Uterus (tissue), 4 donors: ENCODE results near the gene GTPBP2. TPM values are rescaled to one million over a fixed set of nuclear protein-coding genes. Genes with fewer than 3 reads are reported as not detected.

Experiments used
- DNase-seq, 2 donors: peaks; one replicate each; pipeline ENCODE4 v3.0.0-alpha.2; 2019 to 2020
- H3K27ac ChIP-seq, 2 donors: fragments of 200-600 bp; sonication (generic); 1 replicate in 1 of 2; 2 replicates in 1 of 2; pipeline ENCODE4 v1.5.1; 2016 to 2018
- H3K27me3 ChIP-seq, 2 donors: fragments of 200-600 bp; sonication (generic); one replicate each; pipeline ENCODE4 v1.5.1; 2018 to 2019; ENCODE audit warnings: control low read depth in 1 of 2
- H3K36me3 ChIP-seq, 2 donors: fragments of 200-600 bp; sonication (generic); one replicate each; pipeline ENCODE4 v1.5.1; 2019; ENCODE audit warnings: control low read depth in 1 of 2
- H3K4me1 ChIP-seq, 2 donors: fragments of 200-600 bp; sonication (generic); one replicate each; pipeline ENCODE4 v1.5.1; 2018 to 2019; ENCODE audit warnings: control low read depth in 1 of 2
- H3K4me3 ChIP-seq, 2 donors: fragments of 200-600 bp; sonication (generic); 1 replicate in 1 of 2; 2 replicates in 1 of 2; pipeline ENCODE4 v1.5.1; 2018 to 2019; ENCODE audit warnings: mild to moderate bottlenecking in 1 of 2
- H3K9me3 ChIP-seq, 2 donors: fragments of 200-600 bp; sonication (generic); one replicate each; pipeline ENCODE4 v1.5.1; 2019; ENCODE audit warnings: control low read depth in 1 of 2
- POLR2A ChIP-seq, 2 donors: fragments of 450-650 bp; IDR thresholded peaks; one replicate each; pipeline ENCODE4 v1.6.1; 2016; ENCODE audit warnings: antibody characterized with exemption in 2 of 2, mild to moderate bottlenecking in 1 of 2, moderate library complexity in 1 of 2
- intact Hi-C: fragments of 100-400 bp; cut with DNase I; formaldehyde crosslinking; loops from one replicate; pipeline ENCODE4 v1.15.1; 2023; ENCODE audit warnings: low total_unique reads
- total RNA-seq, 4 donors: library from RNA; depleted of rRNA in 3 of 4; stranded (reverse); fragments of >200 nt in 3 of 4; gene quantifications; one replicate each; pipeline versions ENCODE4 v1.1.0 to v1.2.4, GENCODE V29; 2014 to 2023
- TF ChIP-seq, protein P1 (sequence below), 4 experiments: fragments of 200-600 bp in 2 of 4; fragments of 450-650 bp in 2 of 4; sonication (generic) in 2 of 4; IDR thresholded peaks; one replicate each; pipeline ENCODE4 v1.5.1; 2016 to 2019; ENCODE audit warnings: antibody characterized with exemption in 4 of 4, mild to moderate bottlenecking in 2 of 4, moderate library complexity in 1 of 4
- donor health status: DM: yes; HTN: yes; CAD: no.

Gene GTPBP2
- total RNA-seq, 4 donors from 2014 or later = 17.9 to 67.6 (median 40.2) TPM

DNA sequence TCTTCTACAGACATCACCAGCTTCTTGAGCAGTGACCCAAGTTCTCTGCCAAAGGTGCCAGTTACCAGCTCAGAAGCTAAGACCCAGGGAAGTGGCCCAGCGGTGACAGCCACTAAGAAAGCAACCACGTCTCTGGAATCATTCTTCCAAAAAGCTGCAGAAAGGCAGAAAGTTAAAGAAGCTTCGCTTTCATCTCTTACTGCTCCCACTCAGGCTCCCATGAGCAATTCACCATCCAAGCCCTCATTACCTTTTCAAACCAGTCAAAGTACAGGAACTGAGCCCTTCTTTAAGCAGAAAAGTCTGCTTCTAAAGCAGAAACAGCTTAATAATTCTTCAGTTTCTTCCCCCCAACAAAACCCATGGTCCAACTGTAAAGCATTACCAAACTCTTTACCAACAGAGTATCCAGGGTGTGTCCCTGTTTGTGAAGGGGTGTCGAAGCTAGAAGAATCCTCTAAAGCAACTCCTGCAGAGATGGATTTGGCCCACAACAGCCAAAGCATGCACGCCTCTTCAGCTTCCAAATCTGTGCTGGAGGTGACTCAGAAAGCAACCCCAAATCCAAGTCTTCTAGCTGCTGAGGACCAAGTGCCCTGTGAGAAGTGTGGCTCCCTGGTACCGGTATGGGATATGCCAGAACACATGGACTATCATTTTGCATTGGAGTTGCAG, 15.2 kb downstream of the GTPBP2 start:
- DNase-seq = no peak
- H3K4me1 ChIP-seq = no peaks in the 10 kb centered on the region
- H3K9me3 ChIP-seq = no peaks in the 10 kb centered on the region
- no peak overlapping the region for H3K4me3 ChIP-seq
- H3K27me3 ChIP-seq = no peaks in the 10 kb centered on the region
- no peak for TF ChIP-seq POLR2A (IDR thresholded peaks at IDR 0.05)
- TF ChIP-seq, protein P1, sequence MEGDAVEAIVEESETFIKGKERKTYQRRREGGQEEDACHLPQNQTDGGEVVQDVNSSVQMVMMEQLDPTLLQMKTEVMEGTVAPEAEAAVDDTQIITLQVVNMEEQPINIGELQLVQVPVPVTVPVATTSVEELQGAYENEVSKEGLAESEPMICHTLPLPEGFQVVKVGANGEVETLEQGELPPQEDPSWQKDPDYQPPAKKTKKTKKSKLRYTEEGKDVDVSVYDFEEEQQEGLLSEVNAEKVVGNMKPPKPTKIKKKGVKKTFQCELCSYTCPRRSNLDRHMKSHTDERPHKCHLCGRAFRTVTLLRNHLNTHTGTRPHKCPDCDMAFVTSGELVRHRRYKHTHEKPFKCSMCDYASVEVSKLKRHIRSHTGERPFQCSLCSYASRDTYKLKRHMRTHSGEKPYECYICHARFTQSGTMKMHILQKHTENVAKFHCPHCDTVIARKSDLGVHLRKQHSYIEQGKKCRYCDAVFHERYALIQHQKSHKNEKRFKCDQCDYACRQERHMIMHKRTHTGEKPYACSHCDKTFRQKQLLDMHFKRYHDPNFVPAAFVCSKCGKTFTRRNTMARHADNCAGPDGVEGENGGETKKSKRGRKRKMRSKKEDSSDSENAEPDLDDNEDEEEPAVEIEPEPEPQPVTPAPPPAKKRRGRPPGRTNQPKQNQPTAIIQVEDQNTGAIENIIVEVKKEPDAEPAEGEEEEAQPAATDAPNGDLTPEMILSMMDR (IDR thresholded peaks at IDR 0.05) = no peak
- intact Hi-C loops = no loop called here
- H3K36me3 ChIP-seq = no peaks in the 10 kb centered on the region
- no peak overlapping the region for H3K27ac ChIP-seq

DNA sequence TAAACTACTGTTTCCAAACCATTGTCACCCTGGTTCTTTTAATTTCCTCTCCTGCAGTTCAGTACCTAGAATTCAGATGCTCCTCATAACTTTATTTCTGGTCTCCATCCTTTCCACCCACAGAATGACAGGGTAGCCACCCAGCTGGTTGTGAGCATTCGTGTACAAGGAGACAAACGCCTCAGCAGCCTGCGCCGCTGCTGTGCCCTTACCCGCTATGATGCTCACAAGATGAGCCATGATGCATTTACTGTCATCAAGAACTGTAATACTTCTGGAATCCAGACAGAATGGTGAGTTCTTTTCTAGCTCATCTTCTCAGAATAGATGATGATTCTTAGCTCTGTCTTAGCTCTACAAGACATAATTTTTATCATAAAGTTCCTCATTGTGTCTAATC, 18.6 kb downstream of the GTPBP2 start:
- Histone ChIP-seq H3K4me1 (no peaks in the 10 kb centered on the region), H3K36me3 (no peaks in the 10 kb centered on the region), H3K27me3 (no peaks in the 10 kb centered on the region), H3K4me3 (no peak overlapping the region), H3K9me3 (no peaks in the 10 kb centered on the region), H3K27ac (no peak overlapping the region)
- DNase-seq = no peak
- TF ChIP-seq, protein P1 (IDR thresholded peaks at IDR 0.05) = no peak
- intact Hi-C loops = no loop called here

DNA sequence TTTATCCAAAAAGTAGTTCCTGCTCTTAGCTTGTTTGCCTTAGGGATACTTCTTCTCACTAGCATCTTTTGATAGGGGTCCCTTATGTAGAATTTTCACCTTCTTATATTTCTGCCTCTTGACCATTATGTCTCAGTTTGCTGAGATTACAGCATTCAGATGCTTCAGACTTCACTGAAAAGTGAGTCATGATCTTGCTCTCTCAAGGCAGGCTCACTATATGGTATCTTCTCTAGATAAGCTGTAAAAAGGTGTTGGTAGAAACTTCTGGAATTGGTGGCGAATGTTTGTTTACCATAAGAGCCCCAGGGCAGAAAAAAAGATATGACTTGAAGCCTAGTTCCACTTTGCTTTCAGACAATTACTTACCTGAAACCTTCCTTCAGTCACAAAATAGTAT, 19.7 kb downstream of the GTPBP2 start:
- no peak overlapping the region for H3K27ac ChIP-seq
- TF ChIP-seq, protein P1 (IDR thresholded peaks at IDR 0.05) = no peak
- no peak for TF ChIP-seq POLR2A (IDR thresholded peaks at IDR 0.05)
- intact Hi-C loops = no loop called here
- no peaks in the 10 kb centered on the region for H3K9me3 ChIP-seq
- no peaks in the 10 kb centered on the region for H3K36me3 ChIP-seq
- H3K27me3 ChIP-seq = no peaks in the 10 kb centered on the region
- no peak overlapping the region for H3K4me3 ChIP-seq
- no peaks in the 10 kb centered on the region for H3K4me1 ChIP-seq
- no peak for DNase-seq

DNA sequence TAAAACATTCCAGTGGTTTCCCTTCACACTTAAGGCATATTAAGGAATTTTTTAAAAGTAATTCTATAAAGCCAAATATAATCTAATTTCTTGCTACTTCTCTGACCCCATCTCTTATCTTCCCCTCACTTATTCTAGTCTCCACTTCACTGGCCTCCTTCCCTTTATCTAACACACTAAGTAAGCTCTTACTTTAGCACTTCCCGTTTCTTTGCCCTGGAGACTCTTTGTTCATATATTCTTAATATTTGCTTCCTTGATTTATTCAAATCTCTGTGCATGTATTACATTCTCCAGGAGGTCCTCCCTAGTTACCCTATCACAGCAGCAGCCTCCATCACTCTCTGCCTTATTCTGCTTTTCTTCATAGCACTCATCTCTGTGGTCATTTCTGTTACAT, 20.3 kb downstream of the GTPBP2 start:
- H3K4me3 ChIP-seq = no peak overlapping the region
- H3K4me1 ChIP-seq = no peaks in the 10 kb centered on the region
- intact Hi-C loops = no loop called here
- H3K27me3 ChIP-seq = no peaks in the 10 kb centered on the region
- no peaks in the 10 kb centered on the region for H3K36me3 ChIP-seq
- no peak for TF ChIP-seq POLR2A (IDR thresholded peaks at IDR 0.05)
- TF ChIP-seq, protein P1 (IDR thresholded peaks at IDR 0.05) = no peak
- no peak for DNase-seq
- H3K27ac ChIP-seq = no peak overlapping the region
- no peaks in the 10 kb centered on the region for H3K9me3 ChIP-seq

DNA sequence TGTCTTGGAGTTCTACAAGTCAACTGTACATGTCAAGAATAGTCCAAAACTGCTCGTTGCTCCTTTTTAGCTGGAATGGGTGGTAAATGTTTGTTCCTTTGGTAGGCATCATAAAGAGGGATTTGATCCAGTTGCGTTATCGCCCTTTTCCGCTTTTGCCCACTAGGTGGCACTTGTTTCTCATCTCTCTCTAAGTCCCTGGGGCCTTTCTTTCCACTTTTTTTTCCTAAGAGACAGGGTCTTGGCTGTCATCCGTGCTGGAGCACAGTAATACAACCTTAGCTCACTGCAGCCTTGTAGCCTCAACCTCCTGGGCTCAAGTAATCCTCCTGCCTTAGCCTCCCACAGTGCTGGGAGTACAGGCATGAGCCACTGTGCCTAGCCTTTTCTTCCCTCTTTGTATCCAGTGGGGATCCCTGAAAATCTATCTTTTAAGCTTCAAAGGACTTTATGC, 20.7 kb downstream of the GTPBP2 start:
- peak; percentile 68 to 73 for DNase-seq
- intact Hi-C loops = no loop called here
- Histone ChIP-seq H3K9me3 (no peaks in the 10 kb centered on the region), H3K27ac (no peak overlapping the region), H3K36me3 (no peaks in the 10 kb centered on the region), H3K4me3 (no peak overlapping the region), H3K4me1 (no peaks in the 10 kb centered on the region), H3K27me3 (no peaks in the 10 kb centered on the region)
- TF ChIP-seq, protein P1 (IDR thresholded peaks at IDR 0.05) = peak; percentile 65 to 75 (median 72)
- no peak for TF ChIP-seq POLR2A (IDR thresholded peaks at IDR 0.05)
